Posterior vena cava (tissue), 2 donors: ENCODE data around the gene ST6GALNAC5. TPM values are rescaled to one million over a fixed set of nuclear protein-coding genes. Genes with fewer than 3 reads are reported as not detected.
"Not testable (repeated sequence)": the region's sequence is repeated elsewhere in the genome, so short reads cannot be mapped to it uniquely, and the experiment has no call there.

Source experiments
- DNase-seq: peaks from one replicate; pipeline ENCODE4 v3.0.0-alpha.2; 2020; ENCODE audit warnings: low spot score
- intact Hi-C, 2 donors: fragments of 100-400 bp; cut with DNase I; formaldehyde crosslinking; loops; one replicate each; pipeline versions ENCODE4 v1.14.1 to v1.14.2; 2022 to 2023
- total RNA-seq, 2 donors: library from RNA; stranded (reverse); fragmentation: NEBNext Ultra II Directional; extraction: Animal tissue kit (Norgen Biotek cat#: 25700); gene quantifications; one replicate each; pipeline ENCODE4 v1.2.1, GENCODE V29; 2021
- donor health status: DM: yes; HTN: yes; CAD: no.
- donor health status: DM: yes; HTN: yes; CAD: no.

The ST6GALNAC5 gene
- total RNA-seq, 2 donors from 2014 or later = 6.0 to 21.8 TPM

DNA sequence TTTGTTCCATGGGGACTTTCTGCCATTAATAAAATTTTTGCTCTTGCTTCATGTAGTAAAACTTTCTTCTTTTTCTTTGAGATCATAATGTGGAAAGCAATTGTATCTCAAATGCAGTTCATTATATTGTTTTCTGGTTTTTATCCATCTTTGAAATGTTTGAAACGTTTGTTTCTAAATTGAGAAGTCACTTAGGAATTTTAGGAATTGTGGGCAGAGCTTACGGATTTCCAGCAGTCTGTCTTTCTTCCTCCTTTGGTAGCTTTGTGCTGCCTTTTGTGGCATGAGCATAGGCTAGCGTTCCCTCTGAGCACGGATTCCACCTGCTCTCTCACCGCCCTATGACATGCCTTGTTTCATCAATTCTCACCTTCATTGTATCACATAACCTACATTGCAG, 2.9 kb upstream of the ST6GALNAC5 start:
- DNase-seq = no peak
- intact Hi-C loops = no loop called here

DNA sequence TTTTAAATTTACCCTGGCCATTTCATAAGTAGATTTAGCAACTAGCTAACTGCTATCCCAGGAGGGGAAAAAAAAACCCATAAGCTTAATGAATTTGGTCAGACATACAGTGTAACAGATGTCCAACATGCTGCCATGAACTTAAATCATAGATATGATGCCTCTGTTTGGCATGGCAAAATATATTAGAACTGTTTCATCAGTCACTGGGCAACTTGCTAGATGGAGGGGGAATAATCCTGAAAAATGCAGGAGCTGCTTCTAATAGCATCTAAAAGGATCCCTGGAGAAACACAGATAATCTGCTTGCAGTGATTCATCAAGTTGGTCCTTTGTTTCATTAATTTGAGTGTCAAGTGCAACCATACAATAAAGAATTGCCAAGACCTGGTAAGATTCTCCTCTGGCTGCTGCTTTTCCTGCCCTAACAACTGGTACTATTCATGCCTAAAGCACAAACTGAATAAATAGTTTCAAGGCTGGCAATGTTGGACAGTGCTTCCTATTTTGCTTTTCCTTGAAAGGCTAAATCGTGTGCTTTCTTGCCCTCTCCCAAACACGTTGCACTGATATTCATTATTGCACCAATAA, 1.5 kb upstream of the ST6GALNAC5 start:
- no peak for DNase-seq
- intact Hi-C loops = no loop called here

DNA sequence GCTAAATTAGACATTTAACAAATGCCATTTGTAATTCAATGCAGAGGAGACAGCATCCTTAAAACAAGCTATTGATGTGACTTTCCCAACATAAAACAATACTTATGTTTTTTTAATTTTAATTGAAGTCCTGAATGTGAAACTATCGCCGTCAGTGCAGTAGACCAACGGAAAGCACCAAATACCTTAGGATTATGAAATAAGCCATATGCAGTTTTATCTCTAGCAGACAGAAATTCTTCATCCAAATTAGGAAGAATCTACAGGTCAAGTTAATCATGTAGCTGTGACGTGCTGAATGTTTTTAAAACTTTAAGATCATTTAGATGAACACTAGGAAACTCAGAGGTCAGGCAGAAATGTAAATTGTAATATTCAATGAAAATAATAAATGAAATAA, 714 bp upstream of the ST6GALNAC5 start:
- intact Hi-C loops = no loop called here
- no peak for DNase-seq

DNA sequence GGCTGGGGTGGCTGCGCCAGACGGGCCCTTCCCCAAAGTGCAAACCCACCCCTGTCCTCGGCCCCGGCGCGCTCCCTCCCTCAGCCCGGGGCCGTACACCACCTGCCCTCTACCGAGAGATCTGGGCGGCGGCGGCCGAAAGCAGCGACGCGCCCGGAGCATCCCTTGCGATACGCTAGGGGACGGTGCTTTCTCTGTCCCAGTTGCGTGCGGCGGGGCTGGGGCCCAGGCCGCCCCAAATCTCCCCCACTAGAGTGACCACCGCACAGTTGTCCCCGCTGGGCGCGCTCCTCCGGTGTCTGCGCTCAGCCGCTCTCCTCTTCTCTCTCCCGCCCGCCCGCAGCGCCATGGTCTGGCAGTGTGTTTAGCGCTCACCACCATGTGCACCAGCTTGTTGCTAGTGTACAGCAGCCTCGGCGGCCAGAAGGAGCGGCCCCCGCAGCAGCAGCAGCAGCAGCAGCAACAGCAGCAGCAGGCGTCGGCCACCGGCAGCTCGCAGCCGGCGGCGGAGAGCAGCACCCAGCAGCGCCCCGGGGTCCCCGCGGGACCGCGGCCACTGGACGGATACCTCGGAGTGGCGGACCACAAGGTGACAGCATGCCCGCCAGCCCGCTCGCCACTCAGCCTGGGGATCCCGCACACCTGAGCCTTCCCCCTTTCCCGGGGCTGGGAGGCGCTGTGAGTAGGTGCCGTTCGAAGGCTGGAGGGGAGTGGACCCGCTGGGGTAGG, 1.0 kb downstream of the ST6GALNAC5 start:
- intact Hi-C loops = no loop called here
- DNase-seq = no peak

DNA sequence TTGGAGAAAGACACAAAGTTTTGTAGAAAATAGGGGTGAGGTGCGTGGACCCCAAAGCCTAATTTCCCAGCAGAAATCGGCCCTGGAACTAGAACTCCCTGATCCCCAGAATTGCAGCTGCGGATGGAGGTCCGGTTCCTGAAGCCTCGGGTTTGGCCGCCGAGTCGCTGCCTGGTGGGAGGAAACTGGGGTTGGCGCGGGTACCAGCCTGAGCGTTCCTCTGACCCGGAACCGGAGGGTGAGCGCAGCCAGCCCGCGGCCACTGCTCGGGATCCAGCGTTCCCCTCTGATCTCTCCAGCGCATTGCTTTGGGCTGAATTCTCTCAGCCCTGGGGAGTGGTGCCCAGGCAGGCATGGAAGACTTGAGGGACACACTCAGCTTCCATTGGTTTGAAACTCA, 1.6 kb downstream of the ST6GALNAC5 start:
- DNase-seq = no peak
- intact Hi-C loops = no loop called here

DNA sequence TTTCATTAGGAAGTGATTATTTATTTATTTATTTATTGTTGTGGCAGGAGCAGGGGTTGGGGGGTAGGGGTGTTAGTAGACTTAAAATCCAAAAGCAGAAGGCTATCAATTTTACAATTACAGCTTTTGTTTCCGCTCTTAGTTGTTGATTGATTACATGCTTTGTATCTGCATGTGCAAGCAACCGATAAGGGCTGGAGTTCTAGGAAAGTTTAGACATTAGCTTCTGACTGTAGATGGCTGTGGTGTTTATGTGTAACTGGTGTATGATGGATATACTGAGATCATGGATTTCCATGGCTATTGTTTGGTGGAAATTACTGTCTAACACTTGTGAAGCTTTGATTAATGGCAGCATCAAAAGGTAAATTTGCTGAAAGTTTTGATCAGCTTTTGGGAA, 2.8 kb downstream of the ST6GALNAC5 start:
- no peak for DNase-seq
- intact Hi-C loops = no loop called here

DNA sequence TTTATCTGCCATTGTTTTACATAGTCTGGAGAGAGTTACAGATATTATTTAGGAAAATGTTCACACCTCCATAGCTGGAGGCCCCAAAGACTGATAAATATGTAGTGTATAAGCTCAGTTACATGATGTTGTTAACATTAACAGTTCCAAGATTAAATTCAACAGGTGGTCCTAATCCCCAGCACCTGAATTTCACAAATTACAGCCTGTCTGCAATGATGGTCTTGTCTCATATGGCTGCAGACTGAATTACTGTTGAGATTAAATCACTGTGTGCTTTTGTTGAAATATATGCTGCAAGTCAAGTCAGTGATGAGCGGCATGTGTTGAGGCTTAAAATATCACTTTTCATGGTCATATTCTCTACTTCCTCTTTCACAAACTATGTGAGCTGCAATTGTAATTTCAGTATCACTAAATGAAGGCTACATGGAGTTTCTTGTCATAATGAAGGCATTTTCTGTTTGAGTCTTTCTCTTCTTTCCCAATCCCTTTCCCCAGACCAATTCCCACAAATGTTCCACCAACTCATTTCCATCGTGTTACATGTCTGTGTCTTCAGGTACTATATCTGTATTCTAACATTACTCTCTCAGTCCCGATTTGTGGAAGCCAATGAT, 4.2 kb downstream of the ST6GALNAC5 start:
- intact Hi-C loops = no loop called here
- no peak for DNase-seq

DNA sequence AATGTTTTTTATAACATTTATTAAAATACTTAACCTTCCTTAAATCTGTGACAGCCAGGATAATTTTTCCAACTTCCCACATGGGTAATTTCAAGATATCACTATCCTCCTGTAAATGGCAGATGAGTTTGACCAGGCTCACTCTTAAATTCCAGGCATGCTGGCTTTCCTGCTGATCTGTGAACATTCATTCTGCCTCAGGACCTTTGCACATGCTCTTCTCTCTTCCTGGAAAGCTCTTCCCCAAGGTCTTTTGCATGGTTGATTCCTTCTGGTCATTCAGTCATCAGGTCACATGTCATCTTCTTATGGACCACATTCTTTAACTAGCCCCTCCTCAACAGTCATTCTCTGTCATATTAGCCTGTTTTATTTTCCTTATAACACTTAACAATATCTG, 5.7 kb downstream of the ST6GALNAC5 start:
- intact Hi-C loops = no loop called here

DNA sequence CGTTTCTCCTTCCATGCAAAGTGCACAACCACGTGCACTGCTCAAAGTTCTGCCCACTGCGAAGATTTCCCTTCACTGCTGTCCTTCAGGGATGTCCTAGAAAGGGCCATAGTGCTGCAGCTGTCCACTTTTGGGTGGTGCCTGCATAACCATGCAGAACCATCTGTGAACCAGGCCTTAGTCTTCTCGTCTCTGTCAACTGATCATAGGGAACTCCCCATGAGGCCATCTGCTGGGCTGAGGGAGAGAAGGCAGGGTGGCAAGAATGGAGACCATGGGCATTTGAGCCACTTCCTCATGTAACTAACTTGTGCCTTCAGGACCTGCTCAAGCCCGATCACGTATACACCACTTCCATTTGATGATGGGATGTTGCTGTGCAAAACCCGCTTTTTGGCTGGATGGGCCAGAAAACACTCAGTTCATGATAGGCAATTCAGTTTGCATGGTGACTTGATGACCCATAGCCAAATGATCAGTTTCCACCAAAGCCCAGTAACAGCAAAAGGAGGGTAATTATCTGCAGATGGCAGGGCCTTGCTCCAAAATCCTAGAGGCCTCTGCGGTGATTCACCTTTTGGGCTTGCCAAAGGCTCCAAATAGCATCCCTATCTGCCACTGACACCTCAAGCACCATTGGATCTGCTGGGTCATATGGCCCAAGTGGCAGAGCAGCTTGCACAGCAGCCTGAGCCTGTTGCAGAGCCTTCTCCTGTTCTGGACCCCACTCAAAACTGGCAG, 9.5 kb downstream of the ST6GALNAC5 start:
- intact Hi-C loops = no loop called here
- DNase-seq = no peak

More for the DNA sequence above, 5.7 kb downstream of the ST6GALNAC5 start:
- no peak for DNase-seq

DNA sequence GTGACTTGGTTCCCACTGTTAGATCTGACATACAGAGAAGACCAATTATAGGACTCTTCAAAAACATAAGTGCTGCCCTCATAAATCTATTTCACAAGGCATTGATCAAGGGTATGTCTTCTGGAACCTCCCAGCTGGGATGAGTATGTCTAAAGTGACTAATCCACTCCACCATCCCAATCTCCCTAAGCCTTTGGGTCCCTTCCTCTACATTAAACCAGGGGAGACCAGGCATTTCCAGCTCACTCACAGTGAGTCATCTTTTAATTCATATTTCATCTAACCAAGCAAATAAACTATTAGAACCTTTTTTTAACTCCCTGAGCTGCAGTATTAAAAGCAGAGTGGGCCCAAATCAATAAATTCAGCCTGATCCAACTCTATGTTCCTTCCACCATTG, 11.7 kb downstream of the ST6GALNAC5 start:
- DNase-seq, intact Hi-C loops: not testable (repeated sequence)

DNA sequence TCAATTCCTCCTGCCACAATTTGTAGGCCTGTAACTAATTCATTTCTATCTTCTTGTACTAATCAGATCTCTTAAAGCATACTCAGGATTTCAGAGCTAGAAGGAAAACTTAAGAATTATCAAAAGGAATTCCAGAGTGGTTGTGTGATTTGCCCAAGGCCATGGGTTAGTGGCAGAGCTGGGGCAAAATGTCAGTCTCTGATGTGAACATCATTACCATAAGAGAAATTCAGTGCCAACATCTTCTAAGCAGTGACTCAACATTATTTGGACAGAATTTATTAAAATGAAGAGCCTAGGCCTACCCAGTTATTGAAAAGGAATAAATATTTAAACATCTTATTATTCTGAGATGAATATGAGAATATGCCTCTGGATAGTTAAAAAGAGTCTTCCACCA, 14.5 kb downstream of the ST6GALNAC5 start:
- no peak for DNase-seq
- intact Hi-C loops = no loop called here

DNA sequence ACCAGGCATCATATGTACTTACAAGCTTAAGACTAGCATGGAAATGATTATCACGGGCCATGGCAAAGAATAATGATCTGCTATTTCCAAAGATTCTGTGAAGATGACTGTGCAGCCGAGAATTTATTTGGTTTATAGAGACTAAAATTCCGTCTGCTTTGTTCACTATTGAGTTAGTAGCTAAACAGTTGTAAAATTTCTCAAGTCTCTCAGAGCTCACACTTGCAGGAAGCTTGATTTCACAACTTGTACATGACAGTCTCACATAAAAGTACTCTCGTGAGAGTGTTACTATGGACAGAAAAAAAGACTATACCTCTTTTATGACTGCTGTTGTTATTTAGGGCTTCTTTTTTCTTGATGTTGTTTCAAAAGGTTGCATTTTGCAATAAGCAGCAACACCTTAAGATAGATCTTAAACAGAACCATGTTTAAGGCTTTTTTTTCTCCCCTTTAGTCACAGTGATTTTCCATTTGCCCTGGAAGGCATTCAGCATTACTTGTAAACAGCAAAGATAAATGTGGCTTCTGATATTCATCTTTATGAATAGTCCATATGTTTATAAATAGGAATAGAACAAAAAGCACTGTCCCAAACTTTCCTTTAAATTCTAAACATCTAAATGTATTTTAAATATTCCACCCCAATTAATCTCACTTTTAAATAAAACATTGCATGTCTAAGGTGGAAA, 24.8 kb downstream of the ST6GALNAC5 start:
- no peak for DNase-seq
- intact Hi-C loops = no loop called here

DNA sequence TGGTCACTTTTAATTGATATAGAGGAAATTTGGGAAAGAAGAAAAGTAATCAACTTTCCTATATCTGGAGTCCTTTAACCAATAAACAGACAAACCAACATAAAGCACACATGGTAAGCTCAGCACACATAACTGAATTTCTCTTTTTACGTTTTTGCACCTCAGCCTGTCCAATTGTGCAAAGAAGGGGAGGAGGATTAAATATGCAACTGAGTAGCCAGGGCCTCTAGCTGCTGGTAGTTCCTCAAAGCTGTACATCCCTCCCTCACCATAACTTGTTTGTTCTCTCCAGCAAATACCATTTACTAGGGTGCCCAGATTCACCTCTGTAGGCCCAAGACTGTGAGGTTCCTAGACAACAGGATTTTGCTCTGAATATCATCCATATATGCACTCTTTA, 25.4 kb downstream of the ST6GALNAC5 start:
- DNase-seq = no peak
- intact Hi-C loops = no loop called here

DNA sequence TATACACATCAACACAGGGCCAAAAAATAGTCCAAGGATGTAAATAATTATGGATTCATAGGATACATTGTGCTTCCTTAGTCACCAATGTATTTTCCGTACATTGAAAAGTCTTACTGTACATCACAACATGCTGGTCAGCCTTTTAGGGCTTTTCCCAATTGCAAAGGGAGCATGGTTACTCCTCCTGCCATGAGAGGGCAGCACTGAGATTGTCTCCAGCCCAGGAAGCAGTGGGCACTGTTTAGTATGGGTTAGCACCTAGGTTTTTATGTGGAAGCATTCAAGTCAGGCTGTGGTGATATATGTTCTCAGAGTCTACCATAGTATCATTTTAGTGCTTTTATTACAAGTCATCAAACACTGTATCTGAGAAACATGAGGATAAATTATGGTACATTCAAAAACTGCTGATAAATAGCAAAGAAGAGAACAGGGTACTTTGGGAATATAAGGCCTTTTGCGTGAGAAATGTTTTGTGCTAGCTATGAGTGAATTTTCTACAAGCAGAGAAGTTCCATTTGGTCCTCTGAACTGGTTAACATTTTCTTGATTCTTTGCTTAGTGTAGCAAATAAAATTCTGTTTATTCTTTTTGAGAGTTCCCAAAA, 34.0 kb downstream of the ST6GALNAC5 start:
- no peak for DNase-seq
- intact Hi-C loops = no loop called here

DNA sequence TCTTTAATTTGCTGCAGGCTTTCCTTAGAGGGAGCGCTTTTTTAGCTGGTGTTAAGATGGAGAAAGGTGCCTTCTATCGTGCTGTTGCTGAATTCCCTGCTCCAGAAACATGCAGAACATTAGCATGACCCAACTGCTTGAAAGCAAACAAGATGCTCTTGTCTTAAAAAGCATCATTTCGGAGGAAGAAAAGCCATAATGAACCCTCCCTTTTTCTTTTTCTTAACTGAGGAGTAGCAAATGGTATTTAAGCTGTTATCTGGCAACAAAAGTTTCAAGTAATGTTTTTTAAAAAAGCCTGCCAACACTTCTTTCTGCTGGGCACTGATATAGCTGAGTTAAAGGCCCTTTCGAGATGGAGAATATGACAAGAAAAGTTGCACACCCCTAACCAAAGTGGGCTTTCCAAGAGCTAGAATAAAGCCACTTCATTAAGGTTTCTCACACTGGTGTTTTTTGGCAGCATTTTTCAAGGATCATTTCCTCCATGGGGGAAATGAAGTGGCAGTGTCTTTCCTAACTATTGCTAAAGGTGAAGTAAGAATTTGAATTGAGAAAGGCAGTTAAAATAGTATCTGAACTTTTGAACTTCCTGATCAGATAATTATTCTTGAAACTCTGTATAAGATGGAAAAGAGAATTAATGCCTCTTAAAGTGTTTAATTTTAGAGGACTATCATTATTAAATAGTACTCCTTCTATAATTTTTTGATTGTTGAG, 38.8 kb downstream of the ST6GALNAC5 start:
- intact Hi-C loops = no loop called here
- no peak for DNase-seq

DNA sequence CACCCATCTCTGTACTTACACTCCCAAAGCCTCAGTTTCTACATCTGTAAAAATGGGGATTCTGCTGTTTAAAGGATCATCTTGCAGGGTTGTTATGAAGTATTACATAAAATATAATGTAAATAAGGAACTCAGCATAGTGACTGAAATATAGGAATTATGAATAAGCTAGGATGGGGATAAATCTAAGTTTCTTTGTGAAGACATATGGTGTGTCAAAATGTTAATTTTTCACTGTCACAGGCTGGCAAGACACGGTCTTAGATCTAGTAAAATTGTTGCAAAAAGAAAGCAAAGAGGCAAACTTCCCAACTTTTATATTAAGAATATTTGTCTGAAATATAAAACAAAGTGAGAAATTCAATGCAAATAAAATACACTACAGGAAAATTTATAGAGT, 42.0 kb downstream of the ST6GALNAC5 start:
- intact Hi-C loops = no loop called here
- no peak for DNase-seq

DNA sequence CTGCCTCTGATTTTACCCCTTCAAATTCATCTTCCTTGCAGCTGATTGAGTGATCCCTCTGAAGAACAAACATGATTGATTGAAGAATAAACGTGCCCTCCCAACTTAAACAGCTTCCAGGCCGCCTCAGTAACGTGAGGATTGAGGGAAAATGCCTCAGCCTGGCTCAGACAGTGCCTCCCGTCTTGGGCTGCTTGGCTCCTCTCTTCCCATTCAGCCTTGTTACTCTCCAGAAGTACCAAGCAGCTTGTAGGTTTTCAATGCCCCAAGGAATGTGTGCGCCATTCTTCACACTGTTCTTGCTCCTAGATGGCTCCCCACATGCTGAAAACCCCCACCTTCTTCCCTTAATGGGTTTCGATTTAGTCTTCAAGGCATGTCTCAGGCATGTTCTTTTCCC, 51.8 kb downstream of the ST6GALNAC5 start:
- no peak for DNase-seq
- intact Hi-C loops = no loop called here

DNA sequence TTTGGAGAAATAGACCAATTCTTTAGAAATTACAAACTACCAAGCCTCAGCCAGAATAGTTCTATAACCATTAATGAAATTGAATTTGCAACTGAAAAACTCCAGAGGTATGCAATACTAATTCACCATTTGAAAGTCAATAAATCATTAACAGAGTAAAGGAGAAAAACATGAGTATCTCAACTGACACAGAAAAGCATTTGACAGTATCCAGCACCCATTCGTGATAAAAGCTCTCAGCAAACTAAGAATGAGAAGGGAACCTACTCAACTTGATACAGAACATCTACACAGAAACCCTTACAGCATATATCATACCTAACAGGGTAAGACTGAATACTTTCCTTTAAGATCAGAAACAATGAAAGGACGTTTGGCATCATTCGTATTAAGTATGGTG, 54.3 kb downstream of the ST6GALNAC5 start:
- intact Hi-C loops = no loop called here
- DNase-seq = no peak

DNA sequence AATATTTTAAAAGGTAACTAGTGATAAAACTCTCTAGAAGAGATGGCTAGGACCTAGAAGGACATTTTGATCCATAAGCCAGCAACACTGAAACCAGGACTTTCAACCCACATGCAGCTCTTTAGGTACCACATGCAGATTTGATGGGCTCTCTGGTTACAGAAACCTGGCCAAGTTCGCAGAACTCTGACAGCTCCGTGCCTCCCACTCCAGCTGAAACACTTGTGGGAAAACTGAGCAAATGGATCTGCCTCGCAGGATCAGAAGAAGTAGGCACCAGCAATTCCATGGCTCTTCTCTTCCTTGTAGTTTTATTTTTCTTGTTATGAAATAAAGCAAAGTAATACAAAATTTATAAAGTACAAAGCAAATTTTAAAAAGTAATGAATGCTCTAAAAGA, 58.5 kb downstream of the ST6GALNAC5 start:
- no peak for DNase-seq
- intact Hi-C loops = no loop called here
